Kidney epithelial cell (primary cell): Measurements from ENCODE around the gene TRAPPC11. TPM values are rescaled to one million over a fixed set of nuclear protein-coding genes. Genes with fewer than 3 reads are reported as not detected.
"Not testable (repeated sequence)": the region's sequence is repeated elsewhere in the genome, so short reads cannot be mapped to it uniquely, and the experiment has no call there.

Experiments
- DNase-seq: peaks from one replicate; pipeline ENCODE4 v3.0.0-alpha.2; 2010; ENCODE audit warnings: low read depth
- H3K27me3 ChIP-seq: 2 replicates; pipeline ENCODE4 v1.6.0; 2011; ENCODE audit warnings: low read length; ENCODE audit not compliant: control insufficient read depth, insufficient read depth
- H3K36me3 ChIP-seq: 2 replicates; pipeline ENCODE4 v1.5.1; 2011; ENCODE audit warnings: low read length; ENCODE audit not compliant: control insufficient read depth, insufficient read depth
- H3K4me3 ChIP-seq: 2 replicates; pipeline ENCODE4 v1.5.1; 2011; ENCODE audit warnings: low read depth, mild to moderate bottlenecking, control low read depth, low read length
- CTCF ChIP-seq: IDR thresholded peaks from 2 replicates; pipeline ENCODE4 v1.5.1; 2011; ENCODE audit warnings: mild to moderate bottlenecking, moderate library complexity, low read length, control low read depth, inconsistent platforms; ENCODE audit not compliant: insufficient read depth, poor library complexity, severe bottlenecking
- total RNA-seq: library from RNA; depleted of rRNA; stranded (reverse); fragments of >200 nt; gene quantifications from 2 replicates; pipeline ENCODE4 v1.2.3, GENCODE V29; 2015

The TRAPPC11 gene
- total RNA-seq, 1 donor from 2014 or later, result 30.3 TPM

GRCh38 chr4:183617075-183617474 is 42.0 kb upstream of the TRAPPC11 start:
- no peaks in the 10 kb centered on the region for H3K36me3 ChIP-seq
- no peak for TF ChIP-seq CTCF
- H3K27me3 ChIP-seq, result no peaks in the 10 kb centered on the region
- no peak for DNase-seq
- H3K4me3 ChIP-seq, result no peak overlapping the region

- peak; percentile 28 for DNase-seq
- TF ChIP-seq CTCF, result no peak
- no peaks in the 10 kb centered on the region for H3K36me3 ChIP-seq
- H3K27me3 ChIP-seq, result no peaks in the 10 kb centered on the region
- no peak overlapping the region for H3K4me3 ChIP-seq
These were observed 40.4 kb upstream of the TRAPPC11 start for GRCh38 chr4:183618681-183619080.

- no peaks in the 10 kb centered on the region for H3K36me3 ChIP-seq
- no peak overlapping the region for H3K4me3 ChIP-seq
- H3K27me3 ChIP-seq, result no peaks in the 10 kb centered on the region
- no peak for TF ChIP-seq CTCF
- DNase-seq, result no peak
These were observed 38.7 kb upstream of the TRAPPC11 start for GRCh38 chr4:183620421-183620820.

GRCh38 chr4:183621875-183622274 is 37.2 kb upstream of the TRAPPC11 start:
- no peak for DNase-seq
- Histone ChIP-seq H3K4me3 (no peak overlapping the region), H3K27me3 (no peaks in the 10 kb centered on the region), H3K36me3 (no peaks in the 10 kb centered on the region)
- TF ChIP-seq CTCF, result no peak

GRCh38 chr4:183624548-183624947 is 34.5 kb upstream of the TRAPPC11 start:
- Histone ChIP-seq H3K27me3 (no peaks in the 10 kb centered on the region), H3K36me3 (no peaks in the 10 kb centered on the region), H3K4me3 (no peak overlapping the region)
- no peak for DNase-seq
- no peak for TF ChIP-seq CTCF

GRCh38 chr4:183626168-183626567 is 32.9 kb upstream of the TRAPPC11 start:
- no peaks in the 10 kb centered on the region for H3K36me3 ChIP-seq
- DNase-seq, result no peak
- no peaks in the 10 kb centered on the region for H3K27me3 ChIP-seq
- no peak for TF ChIP-seq CTCF
- no peak overlapping the region for H3K4me3 ChIP-seq

GRCh38 chr4:183627286-183627685 is 31.8 kb upstream of the TRAPPC11 start:
- not testable (repeated sequence) for H3K36me3 ChIP-seq, H3K27me3 ChIP-seq, DNase-seq, H3K4me3 ChIP-seq
